PC-3 (cell line): Measurements from ENCODE around the gene RGS3.

Experiments used
- CTCF ChIP-seq: fragments of 300-600 bp; sonication (generic); conservative IDR thresholded peaks from 2 replicates; pipeline ENCODE4 v1.5.1; 2017; ENCODE audit warnings: antibody characterized with exemption, low read depth, mild to moderate bottlenecking, low read length
- EZH2 ChIP-seq: fragments of 300-600 bp; sonication (generic); IDR thresholded peaks from one replicate; pipeline ENCODE4 v1.6.1; 2017; ENCODE audit warnings: antibody characterized with exemption, mild to moderate bottlenecking, low read length; ENCODE audit not compliant: unreplicated experiment
- EZH2phosphoT487 ChIP-seq: fragments of 300-600 bp; sonication (generic); IDR thresholded peaks from 2 replicates; pipeline ENCODE4 v1.6.1; 2018; ENCODE audit warnings: mild to moderate bottlenecking, antibody characterized with exemption, low read length, borderline replicate concordance

GRCh38 chr9:113635586-113635985 lies 172.1 kb downstream of the RGS3 start:
- TF ChIP-seq CTCF, result no peak
- TF ChIP-seq EZH2, result no peak
- TF ChIP-seq EZH2phosphoT487, result no peak
